Breast epithelium (tissue), 4 donors: Measurements from ENCODE around the gene HSF5. TPM values are rescaled to one million over a fixed set of nuclear protein-coding genes. Genes with fewer than 3 reads are reported as not detected.

Experiments used
- DNase-seq, 2 donors: peaks; one replicate each; pipeline ENCODE4 v3.0.0-alpha.2; 2019; ENCODE audit warnings: low spot score in 2 of 2
- H3K27ac ChIP-seq, 2 donors: fragments of 200-600 bp; sonication (generic) in 1 of 2; one replicate each; pipeline ENCODE4 v1.5.1; 2016 to 2019; ENCODE audit warnings: mild to moderate bottlenecking in 1 of 2
- H3K27me3 ChIP-seq, 2 donors: fragments of 200-600 bp; sonication (generic) in 1 of 2; one replicate each; pipeline versions ENCODE4 v1.5.1 to v1.6.0; 2017 to 2019; ENCODE audit warnings: control low read depth in 1 of 2, mild to moderate bottlenecking in 1 of 2
- H3K36me3 ChIP-seq: fragments of 200-600 bp; one replicate; pipeline ENCODE4 v1.5.1; 2019
- H3K4me1 ChIP-seq, 2 donors: fragments of 200-600 bp; sonication (generic); one replicate each; pipeline ENCODE4 v1.5.1; 2016 to 2019; ENCODE audit warnings: control low read depth in 1 of 2
- H3K4me3 ChIP-seq, 3 donors: fragments of 200-600 bp; sonication (generic); 1 replicate in 2 of 3; 2 replicates in 1 of 3; pipeline ENCODE4 v1.5.1; 2016 to 2019; ENCODE audit warnings: mild to moderate bottlenecking in 3 of 3, moderate library complexity in 2 of 3
- H3K9me3 ChIP-seq, 2 donors: fragments of 200-600 bp; sonication (generic) in 1 of 2; one replicate each; pipeline ENCODE4 v1.5.1; 2016 to 2019; ENCODE audit warnings: control low read depth in 1 of 2
- POLR2A ChIP-seq: fragments of 450-650 bp; IDR thresholded peaks from one replicate; pipeline ENCODE4 v1.6.1; 2016; ENCODE audit warnings: antibody characterized with exemption, mild to moderate bottlenecking, moderate library complexity
- POLR2AphosphoS5 ChIP-seq, 3 donors: sonication (generic); formaldehyde crosslinking; IDR thresholded peaks; one replicate each; pipeline ENCODE4 v1.6.1; 2017; ENCODE audit warnings: antibody characterized with exemption in 3 of 3
- intact Hi-C: fragments of 100-400 bp; cut with DNase I; formaldehyde crosslinking; loops from one replicate; pipeline ENCODE4 v1.15.1; 2023; ENCODE audit warnings: low total_unique reads
- total RNA-seq, 3 donors: library from RNA; depleted of rRNA; stranded (reverse); fragments of >200 nt; gene quantifications; one replicate each; pipeline ENCODE4 v1.1.0, GENCODE V29; 2016
- TF ChIP-seq, protein P1 (sequence below), 3 donors: fragments of 450-650 bp; IDR thresholded peaks; one replicate each; pipeline ENCODE4 v1.5.1; 2016 to 2017; ENCODE audit warnings: antibody characterized with exemption in 3 of 3, mild to moderate bottlenecking in 3 of 3, moderate library complexity in 3 of 3

HSF5 gene
- total RNA-seq, 3 donors from 2014 or later, result under 0.01 to 0.33 (median 0.32) TPM

- Histone ChIP-seq H3K27me3 (no peaks in the 10 kb centered on the region), H3K36me3 (no peaks in the 10 kb centered on the region), H3K4me1 (no peaks in the 10 kb centered on the region), H3K9me3 (no peaks in the 10 kb centered on the region), H3K4me3 (no peak overlapping the region), H3K27ac (peak overlapping the region in 1 of 2 donors; percentile 27)
- intact Hi-C loops, result no loop called here
- TF ChIP-seq, protein P1, sequence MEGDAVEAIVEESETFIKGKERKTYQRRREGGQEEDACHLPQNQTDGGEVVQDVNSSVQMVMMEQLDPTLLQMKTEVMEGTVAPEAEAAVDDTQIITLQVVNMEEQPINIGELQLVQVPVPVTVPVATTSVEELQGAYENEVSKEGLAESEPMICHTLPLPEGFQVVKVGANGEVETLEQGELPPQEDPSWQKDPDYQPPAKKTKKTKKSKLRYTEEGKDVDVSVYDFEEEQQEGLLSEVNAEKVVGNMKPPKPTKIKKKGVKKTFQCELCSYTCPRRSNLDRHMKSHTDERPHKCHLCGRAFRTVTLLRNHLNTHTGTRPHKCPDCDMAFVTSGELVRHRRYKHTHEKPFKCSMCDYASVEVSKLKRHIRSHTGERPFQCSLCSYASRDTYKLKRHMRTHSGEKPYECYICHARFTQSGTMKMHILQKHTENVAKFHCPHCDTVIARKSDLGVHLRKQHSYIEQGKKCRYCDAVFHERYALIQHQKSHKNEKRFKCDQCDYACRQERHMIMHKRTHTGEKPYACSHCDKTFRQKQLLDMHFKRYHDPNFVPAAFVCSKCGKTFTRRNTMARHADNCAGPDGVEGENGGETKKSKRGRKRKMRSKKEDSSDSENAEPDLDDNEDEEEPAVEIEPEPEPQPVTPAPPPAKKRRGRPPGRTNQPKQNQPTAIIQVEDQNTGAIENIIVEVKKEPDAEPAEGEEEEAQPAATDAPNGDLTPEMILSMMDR (IDR thresholded peaks at IDR 0.05), result no peak
- TF ChIP-seq POLR2AphosphoS5 (IDR thresholded peaks at IDR 0.05), result no peak
- TF ChIP-seq POLR2A, result no peak
- no peak for DNase-seq
Measured at GRCh38 chr17:58381124-58382035, 106.8 kb downstream of the HSF5 start.

DNA sequence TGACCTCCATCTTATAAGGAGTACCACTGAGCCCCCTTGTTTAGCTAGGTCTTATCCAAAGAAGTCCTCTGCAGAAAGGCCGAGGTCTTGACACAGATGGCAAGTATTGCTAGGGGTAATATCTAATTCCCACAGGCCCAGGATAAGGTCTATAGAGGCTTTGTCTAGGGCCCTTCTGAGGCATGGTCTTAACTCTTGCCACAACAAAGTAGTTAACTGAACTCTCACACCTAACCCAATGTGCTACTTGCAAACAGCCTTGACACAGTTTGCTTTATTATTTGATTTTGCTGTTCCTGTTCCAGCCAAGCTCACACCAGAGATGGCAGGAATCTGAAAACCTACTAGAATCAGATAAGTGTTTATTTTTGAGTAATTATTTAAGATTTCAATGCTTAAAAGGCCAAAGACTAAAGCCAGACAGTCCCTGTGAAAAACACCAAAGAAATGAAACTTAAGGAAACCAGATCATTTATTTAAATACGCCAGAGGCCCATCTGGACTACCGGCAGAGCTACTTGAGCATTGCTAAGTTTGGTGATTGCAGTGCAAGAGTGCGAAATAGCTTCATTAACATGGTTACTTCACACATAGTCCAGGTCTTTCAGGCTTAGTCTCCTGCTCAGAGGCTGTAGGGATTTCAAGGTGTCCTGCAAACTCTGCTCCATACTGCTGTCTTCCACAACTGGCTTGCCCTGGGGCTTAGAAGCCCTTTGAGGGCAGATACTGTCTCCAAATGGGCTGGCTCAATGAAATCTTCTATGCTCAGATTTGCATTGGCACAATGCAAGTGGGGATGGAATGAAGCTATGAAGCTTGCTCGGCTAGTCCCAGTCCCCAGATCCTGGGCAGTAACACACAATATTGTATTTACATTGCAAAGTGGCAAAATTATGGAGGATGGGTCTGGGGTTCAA lies 107.7 kb downstream of the HSF5 start:
- no peak overlapping the region for H3K27ac ChIP-seq

DNA sequence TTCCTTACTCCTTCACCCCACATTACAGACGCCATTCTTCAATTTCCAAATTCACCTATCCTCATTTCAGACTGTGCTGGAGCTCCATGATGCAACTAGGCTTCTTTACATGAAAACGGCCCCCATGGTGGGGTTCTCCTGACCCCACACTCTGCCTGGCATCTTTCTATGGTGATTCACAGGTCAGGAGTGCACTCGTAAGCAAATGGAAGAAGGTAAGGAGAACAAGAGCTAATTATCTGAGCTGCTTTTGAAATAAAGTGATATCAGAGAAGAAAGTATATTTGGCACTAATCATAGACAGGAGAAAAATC lies 108.7 kb downstream of the HSF5 start:
- Histone ChIP-seq H3K27ac (no peak overlapping the region), H3K4me1 (no peaks in the 10 kb centered on the region), H3K4me3 (no peak overlapping the region), H3K27me3 (no peaks in the 10 kb centered on the region), H3K9me3 (no peaks in the 10 kb centered on the region), H3K36me3 (no peaks in the 10 kb centered on the region)
- intact Hi-C loops, result loop anchor here (5.0 kb wide), 1 partner anchor 1167 kb away; no protein-coding TSS in a partner anchor
- DNase-seq, result no peak
- TF ChIP-seq POLR2AphosphoS5 (IDR thresholded peaks at IDR 0.05) (no peak), POLR2A (no peak)
- TF ChIP-seq, protein P1 (IDR thresholded peaks at IDR 0.05), result no peak

More for the DNA sequence above, 107.7 kb downstream of the HSF5 start:
- no peaks in the 10 kb centered on the region for H3K9me3 ChIP-seq
- TF ChIP-seq POLR2AphosphoS5 (IDR thresholded peaks at IDR 0.05) (no peak), POLR2A (no peak)
- TF ChIP-seq, protein P1 (IDR thresholded peaks at IDR 0.05), result no peak
- intact Hi-C loops, result no loop called here
- no peaks in the 10 kb centered on the region for H3K4me1 ChIP-seq
- no peaks in the 10 kb centered on the region for H3K36me3 ChIP-seq
- H3K27me3 ChIP-seq, result no peaks in the 10 kb centered on the region
- H3K4me3 ChIP-seq, result no peak overlapping the region
- no peak for DNase-seq

DNA sequence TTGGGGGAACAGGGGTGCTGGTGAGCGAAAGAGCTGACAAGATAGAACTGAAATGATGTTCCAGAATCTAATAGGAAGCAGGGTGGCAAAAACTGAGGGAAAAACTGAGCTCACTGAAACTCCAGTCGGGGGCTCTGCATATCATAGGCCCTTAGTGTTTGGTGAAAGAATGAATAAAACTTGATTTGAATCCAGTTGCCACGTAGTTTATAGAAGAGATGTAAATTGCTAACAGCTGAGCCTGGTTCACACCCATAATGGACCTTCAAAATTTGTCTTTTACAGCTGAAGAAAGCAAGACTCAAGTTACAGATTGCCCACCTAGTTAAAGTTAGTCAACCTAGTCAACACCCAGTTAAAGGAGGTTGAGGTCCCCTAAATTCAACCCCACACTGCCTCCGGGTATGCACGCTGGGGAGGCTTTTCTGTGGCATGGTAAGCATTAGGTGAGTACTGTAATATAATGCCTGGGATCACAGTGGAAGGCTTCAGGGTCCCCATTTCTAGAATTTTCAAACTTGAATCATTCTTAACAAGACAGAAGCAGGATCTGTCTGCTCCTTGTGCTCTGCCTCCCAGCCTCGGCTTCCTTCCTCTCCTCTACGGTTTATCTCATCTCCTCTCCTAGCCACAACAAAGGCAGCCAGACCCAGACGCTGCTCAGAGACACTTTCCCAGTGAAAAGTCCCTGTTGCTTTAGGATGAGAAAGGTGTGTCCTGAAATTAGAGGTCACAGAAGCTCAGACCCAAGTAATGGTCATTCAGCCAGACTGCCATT lies 109.3 kb downstream of the HSF5 start:
- TF ChIP-seq POLR2AphosphoS5 (IDR thresholded peaks at IDR 0.05) (no peak), POLR2A (no peak)
- TF ChIP-seq, protein P1 (IDR thresholded peaks at IDR 0.05), result no peak
- H3K27ac ChIP-seq, result no peak overlapping the region
- intact Hi-C loops, result loop anchor here (5.0 kb wide), 1 partner anchor 1167 kb away; no protein-coding TSS in a partner anchor
- H3K27me3 ChIP-seq, result no peaks in the 10 kb centered on the region
- H3K36me3 ChIP-seq, result no peaks in the 10 kb centered on the region
- H3K4me3 ChIP-seq, result no peak overlapping the region
- no peaks in the 10 kb centered on the region for H3K4me1 ChIP-seq
- H3K9me3 ChIP-seq, result no peaks in the 10 kb centered on the region
- DNase-seq, result no peak
